Measurements from ENCODE around the gene TWIST2.

Gene TWIST2

GRCh38 chr2:238907717-238908173 lies 59.9 kb downstream of the TWIST2 start:
- DNase-seq: no peak

GRCh38 chr2:238908960-238909951 lies 61.4 kb downstream of the TWIST2 start:
- DNase-seq: no peak

GRCh38 chr2:238910751-238911351 lies 63.0 kb downstream of the TWIST2 start:
- DNase-seq: no peak

- DNase-seq: no peak
Measured at GRCh38 chr2:238911376-238912227, 63.7 kb downstream of the TWIST2 start.

- no peak for DNase-seq
Measured at GRCh38 chr2:238912228-238912915, 64.5 kb downstream of the TWIST2 start.

GRCh38 chr2:238912916-238913875 lies 65.3 kb downstream of the TWIST2 start:
- no peak for DNase-seq

- no peak for DNase-seq
Measured at GRCh38 chr2:238913931-238914647, 66.2 kb downstream of the TWIST2 start.

GRCh38 chr2:238914648-238915015 lies 66.7 kb downstream of the TWIST2 start:
- no peak for DNase-seq

- no peak for DNase-seq
Measured at GRCh38 chr2:238915196-238915595, 67.3 kb downstream of the TWIST2 start.

GRCh38 chr2:238915596-238915995 lies 67.7 kb downstream of the TWIST2 start:
- DNase-seq: no peak

- no peak for DNase-seq
Measured at GRCh38 chr2:238916176-238916874, 68.4 kb downstream of the TWIST2 start.

- no peak for DNase-seq
Measured at GRCh38 chr2:238916875-238917590, 69.1 kb downstream of the TWIST2 start.

- no peak for DNase-seq
Measured at GRCh38 chr2:238919307-238919706, 71.4 kb downstream of the TWIST2 start.

GRCh38 chr2:238920053-238920452 lies 72.2 kb downstream of the TWIST2 start:
- no peak for DNase-seq

GRCh38 chr2:238920601-238921001 lies 72.7 kb downstream of the TWIST2 start:
- DNase-seq: no peak

GRCh38 chr2:238921259-238921658 lies 73.4 kb downstream of the TWIST2 start:
- no peak for DNase-seq

GRCh38 chr2:238921681-238922319 lies 73.9 kb downstream of the TWIST2 start:
- no peak for DNase-seq

- no peak for DNase-seq
Measured at GRCh38 chr2:238922435-238922834, 74.5 kb downstream of the TWIST2 start.

- DNase-seq: no peak
Measured at GRCh38 chr2:238924032-238924431, 76.1 kb downstream of the TWIST2 start.

Data from stimulated activated naive CD4-positive, alpha-beta T cell (primary cell).